ENCODE measurements around the gene PADI4.
A peak's percentile ranks its signal among the peaks of the same experiment; 100 is the strongest.

The PADI4 gene

GRCh38 chr1:17307946-17308345 lies at the start of gene PADI4:
Gene PADI4, plus strand, starts transcription at chr1:17308197. Its CDS starts 26 bp downstream, at chr1:17308223.
- no peak for DNase-seq (ENCODE audit: extremely low read depth in 1 of 2, low read depth in 1 of 2)

GRCh38 chr1:17258758-17259130 lies 49.3 kb upstream of the PADI4 start:
- DNase-seq (ENCODE audit: extremely low read depth in 1 of 2, low read depth in 1 of 2): no peak

- no peak for DNase-seq (ENCODE audit: extremely low read depth in 1 of 2, low read depth in 1 of 2)
Observed at GRCh38 chr1:17259233-17259873, 48.6 kb upstream of the PADI4 start.

- no peak for DNase-seq (ENCODE audit: extremely low read depth in 1 of 2, low read depth in 1 of 2)
Observed at GRCh38 chr1:17260264-17260663, 47.7 kb upstream of the PADI4 start.

GRCh38 chr1:17260738-17261137 lies 47.3 kb upstream of the PADI4 start:
- no peak for DNase-seq (ENCODE audit: extremely low read depth in 1 of 2, low read depth in 1 of 2)

GRCh38 chr1:17263936-17264335 lies 44.1 kb upstream of the PADI4 start:
- DNase-seq (ENCODE audit: extremely low read depth in 1 of 2, low read depth in 1 of 2): no peak

- DNase-seq (ENCODE audit: extremely low read depth in 1 of 2, low read depth in 1 of 2): no peak
Observed at GRCh38 chr1:17264470-17264869, 43.5 kb upstream of the PADI4 start.

GRCh38 chr1:17265162-17265561 lies 42.8 kb upstream of the PADI4 start:
- DNase-seq (ENCODE audit: extremely low read depth in 1 of 2, low read depth in 1 of 2): no peak

- DNase-seq (ENCODE audit: extremely low read depth in 1 of 2, low read depth in 1 of 2): no peak
Observed at GRCh38 chr1:17265950-17266349, 42.0 kb upstream of the PADI4 start.

GRCh38 chr1:17270891-17271765 lies 36.9 kb upstream of the PADI4 start:
- DNase-seq (ENCODE audit: extremely low read depth in 1 of 2, low read depth in 1 of 2): no peak

GRCh38 chr1:17272066-17272465 lies 35.9 kb upstream of the PADI4 start:
- no peak for DNase-seq (ENCODE audit: extremely low read depth in 1 of 2, low read depth in 1 of 2)

- no peak for DNase-seq (ENCODE audit: extremely low read depth in 1 of 2, low read depth in 1 of 2)
Observed at GRCh38 chr1:17272646-17273045, 35.4 kb upstream of the PADI4 start.

GRCh38 chr1:17273096-17273495 lies 34.9 kb upstream of the PADI4 start:
- no peak for DNase-seq (ENCODE audit: extremely low read depth in 1 of 2, low read depth in 1 of 2)

- peak; percentile 13 to 14 for DNase-seq (ENCODE audit: extremely low read depth in 1 of 2, low read depth in 1 of 2)
Observed at GRCh38 chr1:17274186-17275170, 33.5 kb upstream of the PADI4 start.

- DNase-seq (ENCODE audit: extremely low read depth in 1 of 2, low read depth in 1 of 2): no peak
Observed at GRCh38 chr1:17276568-17276967, 31.4 kb upstream of the PADI4 start.

GRCh38 chr1:17277511-17278159 lies 30.4 kb upstream of the PADI4 start:
- DNase-seq (ENCODE audit: extremely low read depth in 1 of 2, low read depth in 1 of 2): no peak

GRCh38 chr1:17278996-17279830 lies 28.8 kb upstream of the PADI4 start:
- DNase-seq (ENCODE audit: extremely low read depth in 1 of 2, low read depth in 1 of 2): no peak

- DNase-seq (ENCODE audit: extremely low read depth in 1 of 2, low read depth in 1 of 2): no peak
Observed at GRCh38 chr1:17280436-17280835, 27.6 kb upstream of the PADI4 start.

- DNase-seq (ENCODE audit: extremely low read depth in 1 of 2, low read depth in 1 of 2): no peak
Observed at GRCh38 chr1:17280894-17281293, 27.1 kb upstream of the PADI4 start.

GRCh38 chr1:17281775-17282181 lies 26.2 kb upstream of the PADI4 start:
- DNase-seq (ENCODE audit: extremely low read depth in 1 of 2, low read depth in 1 of 2): no peak

All from stimulated activated CD8-positive, alpha-beta memory T cell treated with anti-CD3 and anti-CD28 coated beads, Interleukin-7, amount 100 ng/mL, for 48 hours (primary cell).